SK-N-SH treated with all-trans-retinoic acid at 6 μM for 48 hours (cell line): ENCODE results near the gene SEMG2.

Experiments used
- ATAC-seq: fragments of 200-7000 bp; cut with Tn5 transposase; 3 replicates; pipeline ENCODE4 v1.9.1; 2020; ENCODE audit warnings: mild to moderate bottlenecking, moderate library complexity
- BACH2 ChIP-seq: fragments of 250-450 bp; sonication (Bioruptor Pico); IDR thresholded peaks from 2 replicates; pipeline ENCODE4 v1.9.0; 2021; ENCODE audit warnings: mild to moderate bottlenecking, borderline replicate concordance
- CREB5 ChIP-seq: fragments of 250-450 bp; sonication (Bioruptor Pico); IDR thresholded peaks from 2 replicates; pipeline ENCODE4 v1.5.1; 2020; ENCODE audit warnings: low read depth, mild to moderate bottlenecking, moderate library complexity
- CSDC2 ChIP-seq: fragments of 250-450 bp; sonication (Bioruptor Pico); IDR thresholded peaks from 2 replicates; pipeline ENCODE4 v1.5.0; 2020; ENCODE audit warnings: mild to moderate bottlenecking, moderate library complexity
- CSRNP3 ChIP-seq: fragments of 250-450 bp; sonication (Bioruptor Pico); IDR thresholded peaks from 2 replicates; pipeline ENCODE4 v1.5.1; 2021; ENCODE audit warnings: mild to moderate bottlenecking, moderate library complexity
- ESRRG ChIP-seq: fragments of 250-450 bp; sonication (Bioruptor Pico); IDR thresholded peaks from 2 replicates; pipeline ENCODE4 v1.6.1; 2021; ENCODE audit warnings: mild to moderate bottlenecking
- ISL1 ChIP-seq: fragments of 250-450 bp; sonication (Bioruptor Pico); IDR thresholded peaks from 2 replicates; pipeline ENCODE4 v2.1.2; 2022; ENCODE audit warnings: mild to moderate bottlenecking, moderate library complexity
- OSR1 ChIP-seq: fragments of 250-450 bp; sonication (Bioruptor Pico); IDR thresholded peaks from 2 replicates; pipeline ENCODE4 v1.8.0; 2022; ENCODE audit warnings: moderate library complexity, mild to moderate bottlenecking, inconsistent platforms
- PATZ1 ChIP-seq: fragments of 250-450 bp; sonication (Bioruptor Pico); IDR thresholded peaks from 2 replicates; pipeline ENCODE4 v1.8.0; 2020; ENCODE audit warnings: mild to moderate bottlenecking, moderate library complexity, borderline replicate concordance
- POU6F1 ChIP-seq: fragments of 250-450 bp; sonication (Bioruptor Pico); IDR thresholded peaks from 2 replicates; pipeline ENCODE4 v1.8.0; 2021; ENCODE audit warnings: low read depth, mild to moderate bottlenecking, moderate library complexity, borderline replicate concordance
- PPARA ChIP-seq: fragments of 250-450 bp; sonication (Bioruptor Pico); IDR thresholded peaks from 2 replicates; pipeline ENCODE4 v1.5.0; 2020; ENCODE audit warnings: mild to moderate bottlenecking, borderline replicate concordance
- RARB ChIP-seq: fragments of 250-450 bp; sonication (Bioruptor Pico); IDR thresholded peaks from 2 replicates; pipeline ENCODE4 v1.8.0; 2021; ENCODE audit warnings: mild to moderate bottlenecking, moderate library complexity
- TCF4 ChIP-seq: fragments of 250-450 bp; sonication (Bioruptor Pico); IDR thresholded peaks from 2 replicates; pipeline ENCODE4 v1.8.0; 2021; ENCODE audit warnings: mild to moderate bottlenecking, moderate library complexity, borderline replicate concordance
- TOX ChIP-seq: fragments of 250-450 bp; sonication (Bioruptor Pico); IDR thresholded peaks from 2 replicates; pipeline ENCODE4 v1.8.0; 2021; ENCODE audit warnings: mild to moderate bottlenecking, moderate library complexity, borderline replicate concordance
- TSHZ2 ChIP-seq: fragments of 250-450 bp; sonication (Bioruptor Pico); IDR thresholded peaks from 2 replicates; pipeline ENCODE4 v1.5.0; 2020; ENCODE audit warnings: mild to moderate bottlenecking, moderate library complexity
- ZC3H10 ChIP-seq: fragments of 250-450 bp; sonication (Bioruptor Pico); IDR thresholded peaks from 2 replicates; pipeline ENCODE4 v1.5.1; 2021; ENCODE audit warnings: mild to moderate bottlenecking, moderate library complexity
- ZFP3 ChIP-seq: fragments of 250-450 bp; sonication (Bioruptor Pico); IDR thresholded peaks from 2 replicates; pipeline ENCODE4 v1.5.0; 2020; ENCODE audit warnings: mild to moderate bottlenecking, moderate library complexity
- ZFP30 ChIP-seq: fragments of 450-650 bp; formaldehyde crosslinking; IDR thresholded peaks from 2 replicates; pipeline ENCODE4 v1.5.0; 2022; ENCODE audit warnings: mild to moderate bottlenecking, moderate library complexity
- ZNF565 ChIP-seq: fragments of 450-650 bp; formaldehyde crosslinking; conservative IDR thresholded peaks from 2 replicates; pipeline ENCODE4 v1.5.0; 2020; ENCODE audit warnings: low read depth, mild to moderate bottlenecking, moderate library complexity
- ZNF70 ChIP-seq: fragments of 450-650 bp; formaldehyde crosslinking; IDR thresholded peaks from 2 replicates; pipeline ENCODE4 v1.5.0; 2020; ENCODE audit warnings: mild to moderate bottlenecking, moderate library complexity
- ZNF8 ChIP-seq: fragments of 450-650 bp; formaldehyde crosslinking; IDR thresholded peaks from 2 replicates; pipeline ENCODE4 v1.5.0; 2020; ENCODE audit warnings: mild to moderate bottlenecking, moderate library complexity

Gene SEMG2

GRCh38 chr20:45246109-45246508 lies 24.9 kb downstream of the SEMG2 start:
- TF ChIP-seq ZNF565 (CRISPR knock-in tag) = no peak
- no peak for ATAC-seq

GRCh38 chr20:45247865-45248264 lies 26.7 kb downstream of the SEMG2 start:
- no peak for TF ChIP-seq ZFP30
- no peak for TF ChIP-seq CSDC2 (CRISPR knock-in tag)
- TF ChIP-seq CSRNP3 = no peak
- no peak for TF ChIP-seq ESRRG
- no peak for TF ChIP-seq ZNF70 (CRISPR knock-in tag)
- TF ChIP-seq OSR1 (CRISPR knock-in tag) = no peak
- no peak for TF ChIP-seq CREB5 (CRISPR knock-in tag)
- TF ChIP-seq PATZ1 (CRISPR knock-in tag) = no peak
- no peak for TF ChIP-seq BACH2 (CRISPR knock-in tag)
- TF ChIP-seq TSHZ2 = no peak
- no peak for TF ChIP-seq ISL1 (CRISPR knock-in tag)
- no peak for TF ChIP-seq RARB
- TF ChIP-seq PPARA = no peak
- no peak for TF ChIP-seq ZNF8 (CRISPR knock-in tag)
- no peak for TF ChIP-seq ZFP3 (CRISPR knock-in tag)
- TF ChIP-seq TOX (CRISPR knock-in tag) = no peak
- no peak for TF ChIP-seq TCF4 (CRISPR knock-in tag)
- no peak for ATAC-seq

- ATAC-seq = no peak
- TF ChIP-seq ZNF565 (CRISPR knock-in tag) (no peak), ZC3H10 (CRISPR knock-in tag) (no peak), CREB5 (CRISPR knock-in tag) (no peak), CSRNP3 (no peak), BACH2 (CRISPR knock-in tag) (no peak), POU6F1 (CRISPR knock-in tag) (no peak), ISL1 (CRISPR knock-in tag) (no peak), ZFP30 (no peak), TSHZ2 (no peak)
These were observed 27.4 kb downstream of the SEMG2 start for GRCh38 chr20:45248609-45249008.
